Inferior parietal cortex (tissue), 1 donor: ENCODE data around the gene IFNL2.
"Not testable (repeated sequence)": the region's sequence is repeated elsewhere in the genome, so short reads cannot be mapped to it uniquely, and the experiment has no call there.

ENCODE experiments used
- DNase-seq: peaks from one replicate; pipeline ENCODE4 v3.0.0-alpha.2; 2016; ENCODE audit errors: extremely low spot score

Gene IFNL2

DNA sequence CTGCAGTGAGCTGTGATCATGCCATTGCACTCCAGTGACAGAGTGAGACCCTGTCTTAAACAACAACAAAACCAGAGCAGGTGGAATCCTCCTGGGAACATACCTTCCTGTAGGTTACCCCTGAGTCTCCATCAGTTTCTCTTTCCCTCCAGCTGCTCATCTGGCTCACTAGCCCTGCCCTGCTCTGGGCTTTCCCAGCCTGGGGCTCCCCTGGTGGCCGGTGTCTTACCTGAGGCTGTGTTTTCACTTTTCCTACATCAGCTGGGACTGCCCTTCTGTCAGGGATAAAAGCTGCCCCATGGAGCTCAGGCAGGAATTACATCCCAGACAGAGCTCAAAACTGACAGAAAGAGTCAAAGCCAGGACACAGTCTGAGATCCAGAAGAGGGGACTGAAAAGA lies at the start of gene IFNL2:
Gene IFNL2 (plus strand): TSS at position 312 of the 400 bp plus-strand sequence. CDS start 173 bp downstream, outside the sequence.
- not testable (repeated sequence) for DNase-seq

DNA sequence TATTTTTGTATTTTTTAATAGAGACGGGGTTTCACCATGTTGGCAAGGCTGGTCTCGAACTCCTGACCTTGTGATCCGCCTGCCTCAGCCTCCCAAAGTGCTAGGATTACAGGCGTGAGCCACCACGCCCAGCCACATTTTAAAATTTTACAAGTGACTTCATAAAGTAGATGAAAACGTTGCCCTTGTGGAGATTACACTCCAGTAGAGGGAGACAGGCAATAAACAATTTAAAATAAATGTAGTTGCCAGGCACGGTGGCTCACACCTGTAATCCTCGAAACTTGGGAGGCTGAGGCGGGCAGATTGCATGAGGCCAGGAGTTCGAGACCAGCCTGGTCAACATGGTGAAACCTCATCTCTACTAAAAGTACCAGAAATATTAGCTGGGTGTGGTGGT lies 49.1 kb upstream of the IFNL2 start:
- not testable (repeated sequence) for DNase-seq

DNA sequence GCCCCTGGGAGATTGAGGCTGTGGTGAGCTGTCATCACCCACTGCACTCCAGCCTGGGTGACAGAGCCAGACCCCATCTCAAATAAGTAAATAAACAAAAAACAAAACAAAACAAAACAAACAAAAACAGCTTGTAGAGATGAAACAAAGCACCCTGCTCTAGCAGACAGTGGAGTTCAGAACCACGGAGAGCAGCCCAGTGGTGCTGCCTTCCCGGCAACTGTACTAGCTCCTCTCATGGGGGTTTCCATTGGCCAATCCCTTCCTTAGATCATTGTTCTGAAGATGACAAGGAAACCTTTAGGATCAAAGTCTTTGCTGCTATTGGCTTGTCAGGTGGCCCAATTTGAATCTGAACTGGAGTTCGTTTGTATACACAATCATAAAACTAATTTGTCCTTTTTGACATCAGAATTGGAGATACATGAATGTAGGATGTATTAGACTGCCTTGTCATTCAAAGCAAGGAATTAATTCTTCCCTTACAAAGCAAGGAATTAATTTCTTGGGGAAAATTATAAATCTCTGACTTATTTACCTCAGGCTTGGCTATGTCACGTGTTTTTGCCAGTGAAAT lies 44.4 kb upstream of the IFNL2 start:
- no peak for DNase-seq

DNA sequence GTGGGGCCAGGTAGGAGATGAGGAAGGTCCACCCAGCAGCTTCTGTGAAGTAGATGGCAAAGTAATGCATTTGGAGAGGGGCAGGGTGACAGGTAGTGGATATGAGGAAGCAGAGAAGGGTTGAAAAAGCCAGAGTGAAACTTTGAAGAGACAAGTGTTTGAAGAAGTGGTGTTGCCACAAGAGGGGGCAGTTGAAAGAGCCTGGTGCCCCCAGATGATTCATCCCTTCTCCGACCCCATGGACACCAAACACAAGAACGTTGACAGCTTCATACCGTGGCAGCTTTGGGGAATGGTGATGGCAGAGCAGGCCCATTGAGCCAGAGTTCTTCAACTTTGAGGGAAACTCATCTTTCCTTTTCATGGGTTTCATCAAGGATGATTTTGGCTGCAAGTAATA lies 43.3 kb upstream of the IFNL2 start:
- no peak for DNase-seq

DNA sequence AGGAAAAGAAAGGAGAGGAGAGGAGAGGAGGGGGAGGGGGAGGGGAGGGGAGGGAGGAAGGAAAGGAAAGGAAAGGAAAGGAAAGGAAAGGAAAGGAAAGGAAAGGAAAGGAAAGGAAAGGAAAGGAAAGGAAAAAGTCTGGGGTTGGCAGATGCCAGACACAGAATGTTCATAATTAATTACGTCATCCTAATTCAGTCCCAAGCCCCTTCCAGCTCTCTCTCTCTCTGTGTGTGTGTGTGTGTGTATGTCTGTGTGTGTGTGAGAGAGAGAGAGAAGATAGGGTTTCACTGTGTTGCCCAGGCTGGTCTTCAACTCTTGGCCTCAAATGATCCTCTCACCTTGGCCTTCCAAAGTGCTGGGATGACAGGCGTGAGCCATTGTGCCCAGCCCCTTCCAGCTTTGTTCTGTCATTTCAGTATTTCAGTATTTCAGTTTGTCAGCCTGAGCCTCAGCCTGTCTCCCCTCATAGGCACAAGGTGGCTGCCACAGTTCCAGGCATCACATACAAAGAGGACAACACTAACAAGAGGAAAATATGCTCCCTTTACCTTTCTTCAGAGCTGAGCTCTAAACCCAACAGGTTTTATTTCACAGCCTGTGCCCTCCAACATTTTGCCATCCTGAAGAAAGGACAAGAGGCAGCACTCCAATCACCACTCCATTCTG lies 38.0 kb upstream of the IFNL2 start:
- DNase-seq: no peak

DNA sequence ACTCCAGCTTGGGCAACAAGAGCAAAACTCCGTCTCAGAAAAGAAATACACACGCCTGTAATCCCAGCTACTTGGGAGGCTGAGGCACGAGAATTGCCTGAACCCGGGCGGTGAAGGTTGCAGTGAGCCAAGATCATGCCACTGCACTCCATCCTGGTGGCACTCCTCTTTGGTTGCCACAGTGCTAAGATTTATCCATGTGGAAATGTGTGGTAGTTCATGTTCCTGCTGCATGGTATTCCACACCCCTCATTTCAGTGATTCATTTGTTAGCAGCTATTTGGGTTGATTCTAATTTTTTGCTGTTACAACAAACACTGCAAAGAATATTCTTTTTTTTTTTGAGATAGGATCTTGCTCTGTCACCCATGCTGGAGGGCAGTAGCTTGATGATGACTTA lies 35.5 kb upstream of the IFNL2 start:
- DNase-seq: no peak

DNA sequence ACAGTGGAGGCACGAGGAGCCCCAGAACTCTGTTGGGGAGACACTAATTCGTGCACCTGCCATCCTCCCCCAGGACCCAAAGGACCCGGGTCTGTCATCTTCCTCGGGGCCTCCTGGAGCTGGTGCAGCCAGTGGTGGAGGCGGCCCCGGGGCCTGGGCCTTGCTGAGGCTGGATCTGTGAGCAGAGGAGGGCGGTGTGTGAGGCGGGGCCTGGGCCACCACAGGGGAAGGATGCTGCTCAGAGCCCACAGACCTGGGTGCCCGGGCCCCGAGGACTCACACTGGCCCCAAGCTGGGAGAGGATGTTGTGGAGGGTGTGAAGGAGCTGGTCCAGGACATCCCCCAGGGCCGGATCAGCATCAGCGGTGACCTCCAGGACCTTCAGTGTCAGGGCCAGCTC lies 31.7 kb upstream of the IFNL2 start:
- no peak for DNase-seq

DNA sequence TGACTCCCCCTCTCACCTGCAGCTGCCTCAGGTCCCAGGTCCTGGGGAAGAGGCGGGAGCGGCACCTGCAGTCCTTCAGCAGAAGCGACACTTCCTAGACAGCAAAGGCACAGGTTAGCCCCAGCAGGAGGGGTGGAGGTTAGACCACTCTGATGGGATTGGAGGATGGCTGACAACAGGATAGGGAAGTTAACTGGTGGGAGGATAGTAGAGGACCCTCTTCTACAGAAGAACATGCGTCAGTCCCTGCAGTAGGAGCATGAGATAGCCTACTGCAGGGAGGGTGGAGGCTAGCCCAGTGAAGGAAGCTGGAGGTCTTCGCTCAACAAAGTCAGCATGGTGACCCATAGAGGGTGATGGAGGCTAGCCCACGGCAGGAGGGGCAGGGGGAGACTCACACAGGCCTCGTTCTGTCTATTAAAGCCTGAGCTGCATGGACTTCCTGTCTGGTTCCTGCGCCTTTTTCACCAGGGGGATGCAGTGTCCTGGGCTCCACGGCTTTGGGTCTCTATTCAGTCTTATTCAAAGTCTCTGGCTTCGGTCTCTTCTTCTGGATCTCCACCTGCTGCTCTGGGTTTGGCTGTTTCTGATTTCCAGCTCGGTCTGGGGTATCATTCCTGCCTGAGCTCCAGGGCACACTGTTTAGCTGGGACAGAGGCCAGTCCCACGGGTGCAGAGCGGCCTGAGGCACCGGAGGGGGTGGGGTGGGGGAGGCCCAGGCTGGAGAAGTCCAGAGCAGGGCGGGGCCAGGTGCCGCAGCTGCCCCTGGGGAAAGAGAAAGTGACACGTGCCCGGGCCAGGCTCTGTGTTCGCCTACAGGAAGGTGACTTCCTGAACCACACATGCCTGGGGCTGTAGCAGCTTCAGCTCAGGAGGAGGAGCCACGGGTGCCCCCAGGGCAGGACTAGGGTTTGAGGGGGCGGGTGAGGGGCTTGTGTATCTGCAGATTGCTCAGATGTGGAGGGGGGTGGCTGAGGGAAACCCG lies 30.7 kb upstream of the IFNL2 start:
- DNase-seq: no peak

DNA sequence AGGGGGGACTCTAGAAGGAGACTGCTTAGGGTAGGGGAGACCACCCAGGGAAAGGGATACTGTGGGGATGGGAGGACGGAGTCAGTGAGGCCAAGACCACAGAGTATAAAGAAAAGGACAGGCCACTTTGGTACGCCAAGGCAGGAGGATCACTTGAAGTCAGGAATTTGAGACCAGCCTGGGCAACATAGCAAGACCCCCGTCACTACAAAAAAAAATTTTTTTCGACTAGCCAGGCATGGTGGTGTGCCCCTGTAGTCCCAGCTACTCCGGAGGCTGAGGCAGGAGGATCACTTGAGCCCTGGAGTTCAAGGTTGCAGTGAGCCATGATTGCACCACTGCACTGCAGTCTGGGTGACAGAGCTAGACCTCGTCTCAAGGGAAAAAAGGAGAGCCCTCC lies 30.0 kb upstream of the IFNL2 start:
- no peak for DNase-seq

DNA sequence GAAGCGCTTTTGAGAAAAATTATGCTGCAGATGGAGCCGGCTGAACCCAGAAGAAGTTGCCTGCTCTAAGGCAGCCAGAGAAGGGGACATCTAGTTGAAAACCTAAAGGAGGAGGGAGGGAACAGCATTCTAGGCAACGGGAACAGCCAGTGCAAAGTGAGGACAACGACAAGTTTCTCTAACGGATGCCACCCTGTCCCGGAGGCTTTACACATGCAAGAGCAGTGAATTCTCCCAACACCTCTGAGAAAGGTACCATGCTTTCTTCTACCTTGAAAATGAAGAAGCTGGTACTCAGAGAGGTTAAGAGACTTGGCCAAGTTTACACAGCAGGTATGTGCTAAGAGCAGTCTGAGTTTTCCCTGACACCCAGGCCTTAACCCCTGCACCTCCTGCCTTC lies 29.3 kb upstream of the IFNL2 start:
- DNase-seq: no peak

DNA sequence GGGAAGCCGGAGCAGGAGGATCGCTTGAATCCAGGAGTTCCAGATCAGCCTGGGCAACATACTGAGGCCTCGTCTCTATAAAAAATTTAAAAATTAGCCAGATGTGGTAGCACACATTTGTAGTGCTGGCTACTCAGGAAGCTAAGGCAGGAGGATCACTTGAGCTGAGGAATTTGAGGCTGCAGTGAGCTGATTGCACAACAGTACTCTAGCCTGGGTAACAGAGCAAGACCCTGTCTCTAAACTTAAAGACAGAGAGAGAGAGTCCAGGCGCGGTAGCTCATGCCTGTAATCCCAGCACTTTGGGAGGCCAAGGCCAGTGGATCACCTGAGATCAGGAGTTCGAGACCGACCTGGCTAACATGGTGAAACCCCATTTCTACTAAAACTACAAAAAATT lies 27.8 kb upstream of the IFNL2 start:
- no peak for DNase-seq

DNA sequence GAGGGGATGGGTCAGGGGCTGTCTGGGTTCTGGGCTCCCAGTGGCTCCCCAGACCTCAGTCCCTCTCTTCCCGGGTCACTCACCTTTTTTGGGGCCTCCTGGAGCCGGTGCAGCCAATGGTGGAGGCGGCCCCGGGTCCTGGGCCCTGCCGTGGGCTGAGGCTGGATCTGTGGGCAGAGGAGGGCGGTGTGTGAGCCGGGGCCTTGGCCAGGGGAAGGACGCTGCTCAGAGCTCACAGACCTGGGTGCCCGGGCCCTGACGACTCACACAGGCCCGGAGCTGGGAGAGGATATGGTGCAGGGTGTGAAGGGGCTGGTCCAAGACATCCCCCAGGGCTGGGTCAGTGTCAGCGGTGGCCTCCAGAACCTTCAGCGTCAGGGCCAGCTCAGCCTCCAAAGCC lies 24.5 kb upstream of the IFNL2 start:
- not testable (repeated sequence) for DNase-seq

DNA sequence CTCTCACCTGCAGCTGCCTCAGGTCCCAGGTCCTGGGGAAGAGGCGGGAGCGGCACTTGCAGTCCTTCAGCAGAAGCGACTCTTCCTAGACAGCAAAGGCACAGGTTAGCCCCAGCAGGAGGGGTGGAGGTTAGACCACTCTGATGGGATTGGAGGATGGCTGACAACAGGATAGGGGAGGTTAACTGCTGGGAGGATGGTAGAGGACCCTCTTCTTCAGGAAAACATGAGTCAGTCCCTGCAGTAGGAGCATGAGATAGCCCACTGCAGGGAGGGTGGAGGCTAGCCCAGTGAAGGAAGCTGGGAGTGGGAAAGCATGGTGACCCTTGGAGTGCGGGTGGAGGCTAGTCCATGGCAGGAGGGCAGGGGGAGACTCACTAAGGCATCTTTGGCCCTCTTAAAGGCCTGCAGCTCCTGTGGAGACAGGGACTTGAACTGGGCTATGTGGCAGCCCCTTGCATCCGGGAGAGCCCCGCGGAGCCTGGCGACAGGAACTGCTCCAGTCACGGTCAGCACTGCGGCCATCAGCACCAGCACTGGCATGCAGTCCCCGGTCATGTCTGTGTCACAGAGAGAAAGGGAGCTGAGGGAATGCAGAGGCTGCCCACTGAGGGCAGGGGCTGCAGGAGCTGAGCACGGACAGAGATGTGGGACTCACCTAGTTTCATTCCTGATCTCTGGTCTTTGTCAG lies 23.6 kb upstream of the IFNL2 start, which contains the start of gene IFNL3:
Gene IFNL3 (minus strand): TSS at position 597 of the 691 bp plus-strand sequence. CDS start 39 bp downstream, at position 558.
- DNase-seq: not testable (repeated sequence)

DNA sequence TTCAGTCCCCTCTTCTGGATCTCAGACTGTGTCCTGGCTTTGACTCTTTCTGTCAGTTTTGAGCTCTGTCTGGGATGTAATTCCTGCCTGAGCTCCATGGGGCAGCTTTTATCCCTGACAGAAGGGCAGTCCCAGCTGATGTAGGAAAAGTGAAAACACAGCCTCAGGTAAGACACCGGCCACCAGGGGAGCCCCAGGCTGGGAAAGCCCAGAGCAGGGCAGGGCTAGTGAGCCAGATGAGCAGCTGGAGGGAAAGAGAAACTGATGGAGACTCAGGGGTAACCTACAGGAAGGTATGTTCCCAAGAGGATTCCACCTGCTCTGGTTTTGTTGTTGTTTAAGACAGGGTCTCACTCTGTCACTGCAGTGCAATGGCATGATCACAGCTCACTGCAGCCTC lies 23.0 kb upstream of the IFNL2 start:
- DNase-seq: not testable (repeated sequence)

DNA sequence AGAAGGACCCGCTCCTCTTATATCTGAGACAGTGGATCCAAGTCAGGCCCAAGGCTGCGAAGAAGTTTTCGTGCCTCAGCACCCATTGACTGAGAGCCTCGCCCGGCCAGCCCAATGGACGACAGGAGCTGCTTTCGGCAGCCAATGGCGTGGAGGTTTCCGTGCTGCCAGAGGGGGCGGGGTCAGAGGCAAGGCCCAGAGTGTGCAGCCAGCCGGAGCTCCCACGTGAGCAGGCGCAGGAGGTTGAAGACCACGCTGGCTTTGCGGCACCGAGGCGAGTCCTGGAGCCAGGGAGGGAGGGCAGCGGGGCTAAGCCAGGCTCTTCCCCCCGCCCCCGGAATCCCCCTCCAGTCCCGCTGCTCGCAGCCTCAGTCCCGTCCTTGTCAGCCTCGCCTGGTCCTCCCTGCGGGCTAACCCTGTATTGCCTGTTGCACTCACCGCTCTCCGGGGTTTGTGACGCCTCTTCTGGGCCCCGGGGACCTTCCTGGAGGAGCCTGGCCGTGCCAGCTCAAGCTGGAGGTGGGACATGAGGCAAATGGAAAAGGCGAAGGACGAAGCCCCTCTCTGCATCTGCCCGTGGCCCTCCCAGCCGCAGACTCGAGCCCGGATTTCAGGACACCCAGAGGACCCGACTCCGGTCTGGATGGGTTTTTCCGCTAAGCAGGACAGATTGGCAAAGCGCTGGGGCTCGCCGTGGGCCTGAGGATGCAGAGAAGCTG lies 21.1 kb upstream of the IFNL2 start:
- DNase-seq: no peak

DNA sequence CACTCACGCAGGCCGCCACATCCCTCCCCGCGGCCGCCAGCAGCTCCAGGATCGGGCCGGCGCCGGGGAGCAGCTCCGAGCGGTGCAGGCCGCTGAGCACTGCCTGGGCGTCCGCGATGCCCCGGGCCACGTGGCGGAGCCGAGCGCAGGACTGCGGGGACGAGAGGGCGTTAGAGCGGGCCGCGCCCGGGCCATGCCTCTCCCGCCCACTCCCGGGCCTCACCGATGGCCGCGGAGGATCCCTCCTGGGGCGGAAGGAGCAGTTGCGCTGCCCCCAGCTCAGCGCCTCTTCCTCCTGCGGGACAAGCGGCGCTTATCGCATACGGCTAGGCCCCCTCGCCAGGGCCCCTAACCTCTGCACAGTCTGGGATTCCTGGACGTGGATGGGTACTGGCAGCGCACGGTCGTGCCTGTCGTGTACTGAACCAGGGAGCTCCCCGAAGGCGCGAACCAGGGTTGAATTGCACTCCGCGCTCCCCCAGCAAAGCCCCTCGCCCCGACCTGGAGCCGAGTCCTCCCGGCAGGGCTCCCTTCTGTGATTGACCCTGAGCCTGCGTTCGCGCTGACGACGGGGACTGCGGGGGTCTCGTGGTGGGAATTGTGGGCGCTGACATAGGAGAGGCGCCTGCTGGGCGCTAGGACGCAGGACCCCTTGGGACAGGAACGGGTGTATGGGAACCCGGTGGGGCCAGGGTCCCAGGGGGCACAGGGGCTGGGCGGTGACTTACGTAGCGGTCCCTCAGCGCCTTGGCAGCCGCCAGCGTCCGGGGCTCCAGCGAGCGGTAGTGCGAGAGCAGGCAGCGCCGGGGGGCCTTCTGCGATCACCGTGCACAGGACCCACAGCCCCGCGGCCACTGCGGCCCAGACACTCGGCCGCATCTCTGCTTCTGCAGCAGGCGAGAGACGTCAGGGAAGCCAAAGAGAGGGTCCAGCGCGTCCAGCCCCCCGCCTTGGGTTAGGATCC lies 20.2 kb upstream of the IFNL2 start:
- no peak for DNase-seq

DNA sequence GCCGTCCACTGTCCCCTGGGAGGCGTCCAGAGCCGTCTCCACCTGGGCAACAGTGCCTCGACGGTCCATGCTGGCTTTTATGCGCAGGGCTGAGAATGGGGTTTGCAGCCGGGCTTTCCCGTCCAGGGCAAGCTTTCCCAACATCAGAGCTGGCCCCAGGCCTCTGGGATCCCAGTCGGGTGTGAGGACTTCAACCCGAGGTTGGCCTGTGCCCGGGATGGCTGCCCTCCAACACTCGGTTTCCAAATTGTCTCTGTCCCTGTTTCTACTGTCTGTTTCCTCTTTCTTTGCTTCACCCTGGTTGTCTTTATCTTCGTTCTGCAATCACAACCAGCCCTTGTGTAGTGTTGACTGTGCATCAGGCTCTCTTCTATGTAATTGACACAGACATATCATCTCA lies 19.4 kb upstream of the IFNL2 start, which contains the start of gene IFNL4:
Gene IFNL4 (minus strand): TSS at position 51 of the 400 bp plus-strand sequence.
- DNase-seq: no peak

DNA sequence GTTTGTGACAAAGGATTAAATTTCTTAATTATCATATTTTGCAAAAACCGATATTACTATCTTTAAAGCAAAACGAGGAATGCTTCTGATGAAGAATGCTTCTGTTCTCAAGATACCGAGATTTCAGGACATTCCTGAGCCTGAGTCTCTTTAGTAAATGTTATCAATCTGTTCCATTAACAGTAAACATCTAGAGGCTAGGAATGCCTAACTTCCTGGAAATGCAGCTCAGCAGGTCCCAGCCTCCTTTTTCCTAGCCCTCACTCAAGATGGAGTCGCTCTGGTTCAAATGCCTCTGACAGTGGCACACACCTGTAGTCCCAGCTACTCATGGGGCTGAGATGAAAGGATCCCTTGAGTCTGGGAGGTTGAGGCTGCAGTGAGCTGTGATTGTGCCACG lies 17.1 kb upstream of the IFNL2 start:
- DNase-seq: no peak

DNA sequence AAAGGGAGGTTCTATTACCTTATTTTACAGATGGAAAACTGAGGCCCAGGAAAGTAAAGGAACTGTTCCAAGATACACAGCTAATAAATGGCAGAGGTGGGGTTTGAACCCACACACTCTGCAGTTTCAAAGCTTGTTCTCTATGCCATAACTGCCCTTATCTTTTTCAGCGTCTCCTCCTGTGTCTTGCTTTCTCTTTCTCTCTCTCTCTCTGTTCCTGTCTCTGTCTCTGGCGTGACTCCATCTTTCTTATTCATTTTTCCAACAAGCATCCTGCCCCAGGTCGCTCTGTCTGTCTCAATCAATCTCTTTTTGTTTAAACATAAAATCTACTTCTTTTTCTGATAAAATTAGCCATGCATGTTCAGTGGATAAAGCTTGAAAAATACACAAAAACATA lies 16.4 kb upstream of the IFNL2 start:
- no peak for DNase-seq

DNA sequence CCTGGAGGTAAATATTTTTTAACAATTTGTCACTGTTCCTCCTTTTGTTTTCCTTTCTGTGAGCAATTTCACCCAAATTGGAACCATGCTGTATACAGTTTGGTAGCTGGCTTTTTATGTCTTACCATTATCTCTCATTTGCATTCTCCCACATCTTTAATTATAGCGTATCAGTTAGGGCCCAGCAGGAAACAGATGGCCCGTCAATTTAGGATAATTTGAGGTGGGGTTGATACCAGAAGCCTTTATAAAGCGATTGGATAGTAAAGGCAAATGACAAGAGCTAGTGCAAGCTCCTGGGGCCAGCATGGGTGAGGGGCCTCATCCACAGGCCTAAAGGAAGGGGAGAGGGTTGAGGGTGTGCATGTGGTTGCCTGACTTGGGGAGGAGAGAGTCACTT lies 15.7 kb upstream of the IFNL2 start:
- DNase-seq: no peak
